ENCODE data around the gene ZNF580. TPM values are rescaled to one million over a fixed set of nuclear protein-coding genes. Genes with fewer than 3 reads are reported as not detected.

The ZNF580 gene
- total and polyA plus RNA-seq, 9 of the 15 experiments (the other 6 are each of a cell fraction or from before 2014, with no cell fraction given), result 2.3 to 47.4 (median 6.0) TPM

- 0 out of 2 replicates have a peak, but pooled peaks have one; percentile 9 for TF ChIP-seq BCOR (IDR thresholded peaks at IDR 0.05)
- 0 out of 2 replicates have a peak, but pooled peaks have one; percentile 30 for TF ChIP-seq EGR1 (conservative IDR thresholded peaks at IDR 0.05)
These were observed 40.8 kb upstream of the ZNF580 start, which contains the start of gene ZNF524 (continued) for GRCh38 chr19:55599842-55600661.

DNA sequence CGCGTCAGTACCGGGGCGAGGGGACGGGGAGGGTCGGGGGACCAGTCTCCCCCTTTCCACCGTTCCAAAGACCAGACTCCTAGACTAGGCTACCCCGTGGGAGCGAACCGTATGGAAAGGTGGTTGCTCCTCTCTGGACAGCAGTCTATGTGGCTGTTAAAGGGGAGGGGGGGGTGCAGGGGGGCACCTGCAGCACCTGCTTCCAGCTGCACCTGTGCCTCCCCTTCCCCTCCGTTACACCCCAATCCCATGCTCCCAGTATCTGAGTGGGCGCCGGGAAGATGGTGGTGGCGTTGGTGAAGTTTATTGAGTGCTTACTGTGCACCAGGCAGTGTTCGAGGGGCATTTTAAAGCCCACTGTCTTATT is 40.2 kb upstream of the ZNF580 start:
- in situ Hi-C loops (cut with MboI) (no loop called here), intact Hi-C loops (cut with micrococcal nuclease) (no loop called here)
- POLR2A ChIA-PET, result interaction anchor here (0.6 kb wide), 1 partner anchor 10 kb away, joined by 3 read pairs; no protein-coding TSS in a partner anchor
- no peaks in the 10 kb centered on the region for H3K27me3 ChIP-seq (ENCODE audit: control insufficient read depth in 2 of 2, insufficient read depth in 2 of 2, low read length in 2 of 2)
- no peaks in the 10 kb centered on the region for H4K20me1 ChIP-seq (replicated peaks; ENCODE audit: control insufficient read depth, insufficient read depth, low read length)
- no TSS peak for BruUV-seq (replicated peaks)
- H3K9ac ChIP-seq (ENCODE audit: insufficient read depth in 1 of 2, low read depth in 2 of 2, low read length in 2 of 2), result peak overlapping the region; percentile 96 to 99
- peak overlapping the region; percentile 99 for H3K4me2 ChIP-seq (ENCODE audit: insufficient read depth, low read length)
- H3K79me2 ChIP-seq (ENCODE audit: control insufficient read depth, insufficient read depth, low read length), result peaks cover 20% of the 10 kb centered on the region
- peaks cover 24 to 42% of the 10 kb centered on the region in 2 experiments; a peak in 4 of 5 replicates for H3K4me1 ChIP-seq (replicated peaks in 1 of 2; ENCODE audit: control insufficient read depth in 2 of 2, insufficient read depth in 2 of 2, low read length in 2 of 2)
- peaks cover 2% of the 10 kb centered on the region; the same call in 1 of the 2 replicates for H3K9me3 ChIP-seq (replicated peaks; ENCODE audit: control insufficient read depth, insufficient read depth, low read depth, low read length)
- CTCF ChIA-PET (ENCODE audit: low intra/inter-chr PET ratio), result no interaction called here
- no peak for FAIRE-seq
- 21% methylated on average over 4 of the region's 15 CpGs for WGBS (ENCODE audit: insufficient coverage, low coverage, missing lambda C conversion rate)
- peak overlapping the region; percentile 100 for H3K27ac ChIP-seq (ENCODE audit: extremely low read depth, low read depth, low read length)
- H3K36me3 ChIP-seq (ENCODE audit: control insufficient read depth, insufficient read depth, low read length), result peaks cover 13% of the 10 kb centered on the region; the same call in 2 of the 3 replicates
- H2AFZ ChIP-seq (ENCODE audit: low read depth, low read length), result peak overlapping the region; percentile 53
- DNase-seq (ENCODE audit: extremely low read depth in 1 of 4, low spot score in 3 of 4), result no peak
- no peak for ATAC-seq
- peak overlapping the region; percentile 60 for H3K4me3 ChIP-seq
- H3K9me1 ChIP-seq (ENCODE audit: control insufficient read depth, insufficient read depth, low read length), result no peaks in the 10 kb centered on the region
- TF ChIP-seq ZBTB40 (IDR thresholded peaks at IDR 0.05) (0 out of 2 replicates have a peak, but pooled peaks have one; percentile 35), ZBTB40 (CRISPR knock-in tag; IDR thresholded peaks at IDR 0.05) (no peak), ELF4 (CRISPR knock-in tag; IDR thresholded peaks at IDR 0.05) (no peak), MAZ (CRISPR knock-in tag; conservative IDR thresholded peaks at IDR 0.05 in 1 of 2, IDR thresholded peaks at IDR 0.05 in 1 of 2) (0 out of 4 replicates have a peak, but pooled peaks of 1 of the 2 experiments have one; percentile 15), ZBTB7A (IDR thresholded peaks at IDR 0.05; ENCODE audit: borderline replicate concordance, control insufficient read depth, low read depth, low read length) (no peak), ZNF134 (CRISPR knock-in tag; conservative IDR thresholded peaks at IDR 0.05) (no peak)
- TF ChIP-seq, protein P1, sequence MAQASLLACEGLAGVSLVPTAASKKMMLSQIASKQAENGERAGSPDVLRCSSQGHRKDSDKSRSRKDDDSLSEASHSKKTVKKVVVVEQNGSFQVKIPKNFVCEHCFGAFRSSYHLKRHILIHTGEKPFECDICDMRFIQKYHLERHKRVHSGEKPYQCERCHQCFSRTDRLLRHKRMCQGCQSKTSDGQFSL (CRISPR knock-in tag; IDR thresholded peaks at IDR 0.05), result peak; percentile 83
- TF ChIP-seq, protein P1 (tag; IDR thresholded peaks at IDR 0.05), result no peak
